ENCODE measurements around the gene NRXN3.

The NRXN3 gene

DNA sequence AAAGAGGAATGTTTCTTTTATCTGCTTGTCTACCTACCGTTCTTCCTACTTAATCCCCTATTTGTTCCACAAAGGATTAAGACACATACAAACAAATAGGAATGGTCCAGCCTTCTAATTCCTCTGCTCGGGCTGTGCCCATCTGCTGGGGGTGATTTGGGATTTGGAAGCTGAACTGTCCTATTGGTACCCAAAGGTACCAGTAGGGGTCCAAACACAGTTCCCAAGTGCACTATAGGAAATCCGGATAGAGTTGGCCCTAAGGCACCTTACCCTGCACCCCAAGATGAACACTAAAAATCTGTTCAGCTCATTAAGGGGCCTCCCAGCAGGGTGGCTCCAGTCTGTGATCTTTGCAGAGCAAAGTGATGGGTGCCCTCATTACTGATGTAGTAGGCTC, 566.9 kb downstream of the NRXN3 start:
- Histone ChIP-seq H3K4me1 (ENCODE audit: insufficient read depth, poor library complexity, severe bottlenecking) (no peaks in the 10 kb centered on the region), H3K4me3 (ENCODE audit: severe bottlenecking) (no peak overlapping the region), H3K27me3 (ENCODE audit: insufficient read depth, poor library complexity, severe bottlenecking) (peaks cover 6% of the 10 kb centered on the region), H3K27ac (ENCODE audit: poor library complexity, severe bottlenecking) (no peak overlapping the region), H3K9me3 (ENCODE audit: severe bottlenecking) (no peaks in the 10 kb centered on the region), H3K36me3 (ENCODE audit: low read depth) (no peaks in the 10 kb centered on the region)
- TF ChIP-seq, protein P1, sequence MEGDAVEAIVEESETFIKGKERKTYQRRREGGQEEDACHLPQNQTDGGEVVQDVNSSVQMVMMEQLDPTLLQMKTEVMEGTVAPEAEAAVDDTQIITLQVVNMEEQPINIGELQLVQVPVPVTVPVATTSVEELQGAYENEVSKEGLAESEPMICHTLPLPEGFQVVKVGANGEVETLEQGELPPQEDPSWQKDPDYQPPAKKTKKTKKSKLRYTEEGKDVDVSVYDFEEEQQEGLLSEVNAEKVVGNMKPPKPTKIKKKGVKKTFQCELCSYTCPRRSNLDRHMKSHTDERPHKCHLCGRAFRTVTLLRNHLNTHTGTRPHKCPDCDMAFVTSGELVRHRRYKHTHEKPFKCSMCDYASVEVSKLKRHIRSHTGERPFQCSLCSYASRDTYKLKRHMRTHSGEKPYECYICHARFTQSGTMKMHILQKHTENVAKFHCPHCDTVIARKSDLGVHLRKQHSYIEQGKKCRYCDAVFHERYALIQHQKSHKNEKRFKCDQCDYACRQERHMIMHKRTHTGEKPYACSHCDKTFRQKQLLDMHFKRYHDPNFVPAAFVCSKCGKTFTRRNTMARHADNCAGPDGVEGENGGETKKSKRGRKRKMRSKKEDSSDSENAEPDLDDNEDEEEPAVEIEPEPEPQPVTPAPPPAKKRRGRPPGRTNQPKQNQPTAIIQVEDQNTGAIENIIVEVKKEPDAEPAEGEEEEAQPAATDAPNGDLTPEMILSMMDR (IDR thresholded peaks at IDR 0.05; ENCODE audit: poor library complexity, severe bottlenecking), result no peak
- DNase-seq (ENCODE audit: low spot score), result no peak
- no peak for ATAC-seq (ENCODE audit: low read depth)

DNA sequence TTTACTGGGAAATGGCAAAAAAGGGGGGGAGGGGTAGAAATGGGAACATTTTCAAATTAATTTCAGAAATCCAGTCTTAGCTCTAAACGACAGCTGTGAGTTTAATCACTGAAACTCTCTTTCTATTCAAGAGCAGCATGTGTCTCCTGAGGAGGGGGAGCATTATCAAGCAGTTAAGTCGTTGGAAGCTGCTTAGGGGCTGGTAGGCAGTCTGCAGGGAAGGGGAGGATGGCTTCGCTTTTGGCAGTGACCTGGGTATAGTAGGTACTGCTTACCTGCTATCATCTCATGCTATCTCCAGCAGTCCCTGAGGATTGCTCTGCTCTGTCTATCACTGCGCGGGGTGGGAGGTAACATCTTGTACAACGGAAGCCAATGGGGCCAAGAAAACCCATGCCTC, 567.4 kb downstream of the NRXN3 start:
- peaks cover 6% of the 10 kb centered on the region for H3K27me3 ChIP-seq (ENCODE audit: insufficient read depth, poor library complexity, severe bottlenecking)
- no peak for ATAC-seq (ENCODE audit: low read depth)
- H3K4me1 ChIP-seq (ENCODE audit: insufficient read depth, poor library complexity, severe bottlenecking), result no peaks in the 10 kb centered on the region
- DNase-seq (ENCODE audit: low spot score), result no peak
- TF ChIP-seq, protein P1 (IDR thresholded peaks at IDR 0.05; ENCODE audit: poor library complexity, severe bottlenecking), result no peak
- H3K4me3 ChIP-seq (ENCODE audit: severe bottlenecking), result no peak overlapping the region
- no peaks in the 10 kb centered on the region for H3K9me3 ChIP-seq (ENCODE audit: severe bottlenecking)
- no peaks in the 10 kb centered on the region for H3K36me3 ChIP-seq (ENCODE audit: low read depth)
- no peak overlapping the region for H3K27ac ChIP-seq (ENCODE audit: poor library complexity, severe bottlenecking)

GRCh38 chr14:78746086-78746595, 576.0 kb downstream of the NRXN3 start:
- Histone ChIP-seq H3K27ac (ENCODE audit: poor library complexity, severe bottlenecking) (no peak overlapping the region), H3K9me3 (ENCODE audit: severe bottlenecking) (no peaks in the 10 kb centered on the region), H3K27me3 (ENCODE audit: insufficient read depth, poor library complexity, severe bottlenecking) (no peaks in the 10 kb centered on the region), H3K36me3 (ENCODE audit: low read depth) (no peaks in the 10 kb centered on the region), H3K4me1 (ENCODE audit: insufficient read depth, poor library complexity, severe bottlenecking) (no peaks in the 10 kb centered on the region), H3K4me3 (ENCODE audit: severe bottlenecking) (no peak overlapping the region)
- ATAC-seq (ENCODE audit: low read depth) (no peak), DNase-seq (ENCODE audit: low spot score) (no peak)
- TF ChIP-seq, protein P1 (IDR thresholded peaks at IDR 0.05; ENCODE audit: poor library complexity, severe bottlenecking), result no peak

DNA sequence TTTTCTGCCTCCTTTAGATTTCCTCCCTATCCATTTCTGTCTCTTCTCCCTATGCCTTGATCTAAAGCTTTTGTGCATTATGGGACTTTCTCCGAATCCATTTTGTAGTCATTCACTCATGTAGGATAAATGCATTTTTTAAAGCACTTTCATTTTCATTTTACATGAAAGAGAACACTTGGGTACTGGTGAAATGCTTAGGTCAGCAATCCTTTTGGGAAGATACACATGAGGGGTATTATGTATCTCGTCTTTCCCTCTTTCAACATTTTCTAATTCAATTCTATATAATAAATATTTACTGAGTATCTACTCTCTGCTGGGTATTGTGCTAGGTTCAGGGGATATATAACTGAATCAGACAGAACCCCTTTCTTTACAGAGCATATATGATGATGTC, 577.6 kb downstream of the NRXN3 start:
- no peaks in the 10 kb centered on the region for H3K27me3 ChIP-seq (ENCODE audit: insufficient read depth, poor library complexity, severe bottlenecking)
- H3K9me3 ChIP-seq (ENCODE audit: severe bottlenecking), result no peaks in the 10 kb centered on the region
- H3K36me3 ChIP-seq (ENCODE audit: low read depth), result no peaks in the 10 kb centered on the region
- DNase-seq (ENCODE audit: low spot score) (no peak), ATAC-seq (ENCODE audit: low read depth) (no peak)
- no peak overlapping the region for H3K27ac ChIP-seq (ENCODE audit: poor library complexity, severe bottlenecking)
- no peak overlapping the region for H3K4me3 ChIP-seq (ENCODE audit: severe bottlenecking)
- H3K4me1 ChIP-seq (ENCODE audit: insufficient read depth, poor library complexity, severe bottlenecking), result no peaks in the 10 kb centered on the region
- TF ChIP-seq, protein P1 (IDR thresholded peaks at IDR 0.05; ENCODE audit: poor library complexity, severe bottlenecking), result no peak

DNA sequence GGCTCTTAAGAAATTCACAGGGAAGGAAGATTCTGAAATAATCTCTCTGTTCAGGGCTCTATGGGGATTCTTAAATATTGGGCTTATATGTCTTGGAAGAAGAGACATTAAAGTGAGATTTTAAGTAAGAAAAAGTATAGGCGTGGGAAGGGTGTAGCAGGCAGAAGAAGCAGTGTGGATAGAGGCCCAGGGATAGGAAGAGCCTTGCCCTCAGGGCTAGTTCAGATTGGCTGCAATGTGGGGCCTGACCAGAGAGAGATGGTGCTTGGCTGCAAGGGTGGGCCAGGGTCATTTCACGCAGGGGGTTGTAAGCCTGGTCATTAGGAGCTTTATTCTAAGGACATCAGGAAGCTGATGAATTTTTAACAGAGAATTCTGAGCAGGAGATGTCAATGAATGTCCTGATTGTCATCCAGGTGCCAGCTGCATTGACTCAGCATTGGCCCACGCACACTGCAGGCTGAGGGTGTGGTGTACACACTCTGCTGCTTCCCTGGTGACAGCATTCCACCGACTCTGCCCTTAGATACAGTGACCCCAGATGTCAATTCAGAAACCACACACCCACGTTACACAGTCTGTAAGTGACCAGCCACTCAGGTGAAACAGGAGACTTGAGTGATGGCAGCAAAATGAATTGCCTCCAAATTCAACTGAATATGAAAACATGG, 582.5 kb downstream of the NRXN3 start:
- Histone ChIP-seq H3K4me3 (ENCODE audit: severe bottlenecking) (no peak overlapping the region), H3K36me3 (ENCODE audit: low read depth) (no peaks in the 10 kb centered on the region), H3K27me3 (ENCODE audit: insufficient read depth, poor library complexity, severe bottlenecking) (no peaks in the 10 kb centered on the region), H3K4me1 (ENCODE audit: insufficient read depth, poor library complexity, severe bottlenecking) (no peaks in the 10 kb centered on the region), H3K27ac (ENCODE audit: poor library complexity, severe bottlenecking) (no peak overlapping the region), H3K9me3 (ENCODE audit: severe bottlenecking) (no peaks in the 10 kb centered on the region)
- ATAC-seq (ENCODE audit: low read depth) (peak; percentile 41; the same call in 2 of the 3 replicates), DNase-seq (ENCODE audit: low spot score) (no peak)
- TF ChIP-seq, protein P1 (IDR thresholded peaks at IDR 0.05; ENCODE audit: poor library complexity, severe bottlenecking), result no peak

Data from RWPE2 (cell line).